CD4-positive, alpha-beta T cell treated with Interleukin-2 at 100 ng/mL for 4 hours (primary cell): ENCODE results near the gene PPP1R1C.

Experiments
- DNase-seq: peaks from one replicate; pipeline ENCODE4 v3.0.0-alpha.2; 2020; ENCODE audit warnings: low spot score

Gene PPP1R1C

GRCh38 chr2:181972431-181973170 lies 13.1 kb upstream of the PPP1R1C start:
- DNase-seq = no peak

DNA sequence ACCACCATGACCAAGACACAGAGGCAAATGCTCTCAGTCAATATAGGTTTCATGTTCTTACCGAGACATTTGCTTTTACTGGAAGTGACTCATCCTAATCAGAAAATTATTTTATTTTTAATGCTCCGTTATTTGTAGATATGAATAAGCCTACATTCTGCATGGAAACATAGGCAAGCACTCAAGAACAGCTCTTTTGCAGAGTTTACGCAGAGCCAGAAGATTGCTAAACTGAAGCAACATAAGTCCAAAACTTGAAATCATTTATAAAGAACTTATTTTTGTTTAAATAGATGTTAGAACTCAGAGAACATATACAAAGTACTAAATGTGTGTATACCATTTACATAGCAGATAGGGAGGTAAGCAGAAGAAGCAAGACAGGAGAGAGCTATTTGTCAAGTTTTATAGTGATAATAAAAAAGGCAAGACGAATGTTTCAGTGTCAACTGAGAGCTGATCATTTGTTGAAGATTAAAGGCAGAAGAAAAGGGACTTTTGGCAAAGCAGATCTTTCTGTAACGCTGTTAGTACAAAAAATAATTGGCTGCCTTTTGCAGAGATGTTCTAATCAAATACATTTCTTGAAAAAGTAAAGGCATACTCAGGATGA lies 12.4 kb upstream of the PPP1R1C start:
- no peak for DNase-seq

GRCh38 chr2:181977661-181978350 lies 7.8 kb upstream of the PPP1R1C start:
- no peak for DNase-seq

DNA sequence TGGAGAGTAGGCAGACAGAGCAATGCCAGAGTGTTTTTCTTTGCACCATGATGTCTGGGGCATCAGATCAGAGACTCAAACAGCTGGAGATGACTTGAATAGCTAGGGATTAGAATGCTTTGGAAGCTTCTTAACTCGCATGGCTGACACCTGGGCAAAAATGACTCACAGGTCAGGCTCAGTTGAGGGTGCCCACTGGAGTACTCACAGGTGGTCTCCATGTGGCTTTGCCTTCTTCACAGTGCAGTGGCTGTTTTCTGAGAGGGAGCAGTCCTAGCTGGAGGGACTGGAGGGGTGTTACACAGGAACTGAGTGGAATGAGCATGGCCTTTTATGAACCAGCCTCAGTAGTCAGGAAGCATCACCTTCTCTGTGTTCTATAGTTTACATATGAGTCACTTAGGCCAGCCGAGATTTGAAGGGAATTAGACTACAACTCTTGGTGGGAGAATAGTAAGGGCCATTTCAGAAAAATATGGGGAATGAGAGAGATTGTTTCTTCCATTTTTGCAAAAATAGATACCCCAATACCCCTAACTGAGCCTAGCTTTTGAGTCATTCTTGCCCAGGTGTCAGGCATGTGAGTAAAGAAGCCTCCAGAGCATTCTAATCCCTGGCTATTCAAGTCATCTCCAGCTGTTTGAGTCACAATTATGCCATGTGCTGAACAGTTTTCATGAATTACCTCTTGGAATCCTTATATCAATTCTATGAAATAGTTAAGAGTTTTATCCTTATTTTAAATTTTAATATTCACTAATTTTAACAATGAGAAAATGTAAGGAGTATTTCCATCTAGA lies 7.1 kb upstream of the PPP1R1C start:
- DNase-seq = no peak

DNA sequence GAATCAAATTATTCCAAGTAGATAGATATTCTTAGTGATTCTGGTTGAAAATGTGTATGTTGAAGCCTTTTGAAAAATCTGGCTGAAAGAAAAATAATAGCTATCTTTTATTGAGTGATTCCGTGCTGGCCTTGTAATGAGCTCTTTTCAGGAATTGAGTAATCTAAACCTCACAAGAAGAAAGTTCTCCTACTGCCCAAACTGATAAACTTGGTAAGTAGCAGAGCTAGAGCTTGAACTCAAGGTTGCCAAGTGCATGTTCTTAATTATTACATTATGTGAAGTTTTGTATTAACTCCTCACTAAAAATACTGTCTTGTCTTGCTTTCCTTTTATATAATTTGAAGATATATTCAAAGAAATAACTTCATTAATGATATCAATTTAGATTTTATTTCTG lies 1.6 kb upstream of the PPP1R1C start:
- no peak for DNase-seq

DNA sequence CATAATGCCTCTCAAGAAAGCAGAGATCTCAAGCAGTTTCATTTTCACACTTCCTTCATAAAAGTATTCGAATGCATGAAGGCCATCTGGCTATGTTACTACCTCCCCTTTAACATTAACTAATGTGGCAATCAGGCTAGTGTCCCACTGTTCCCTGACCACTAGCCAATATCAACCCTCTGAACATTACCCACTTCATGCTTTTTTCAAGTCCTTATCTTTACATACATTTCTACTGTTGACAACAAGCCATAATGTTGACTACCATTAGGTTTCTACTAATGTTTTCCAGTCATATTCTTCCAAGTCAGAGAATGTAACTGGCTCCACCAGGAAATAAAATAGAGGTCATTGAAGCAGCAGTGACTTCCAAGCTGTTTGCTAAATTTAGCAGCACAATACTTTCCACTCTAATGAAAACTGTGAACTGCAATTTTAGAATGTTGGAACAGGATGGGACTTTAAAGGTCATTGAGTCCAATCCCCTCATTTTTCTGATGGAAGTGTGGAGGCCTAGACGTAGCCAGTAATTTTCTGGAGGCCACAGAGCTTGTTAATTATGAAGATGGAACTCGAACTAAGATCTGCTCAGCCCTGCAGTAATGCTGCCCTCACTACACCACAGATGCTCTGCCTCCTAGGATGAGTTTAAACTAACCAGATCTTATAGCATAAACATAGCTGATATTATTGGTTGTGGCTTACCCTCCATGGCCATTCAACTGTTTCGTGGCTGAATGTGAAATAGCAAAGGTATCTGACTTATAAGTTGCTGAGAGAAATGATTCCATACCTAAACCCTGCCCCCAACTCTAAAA lies 630 bp upstream of the PPP1R1C start:
- no peak for DNase-seq

DNA sequence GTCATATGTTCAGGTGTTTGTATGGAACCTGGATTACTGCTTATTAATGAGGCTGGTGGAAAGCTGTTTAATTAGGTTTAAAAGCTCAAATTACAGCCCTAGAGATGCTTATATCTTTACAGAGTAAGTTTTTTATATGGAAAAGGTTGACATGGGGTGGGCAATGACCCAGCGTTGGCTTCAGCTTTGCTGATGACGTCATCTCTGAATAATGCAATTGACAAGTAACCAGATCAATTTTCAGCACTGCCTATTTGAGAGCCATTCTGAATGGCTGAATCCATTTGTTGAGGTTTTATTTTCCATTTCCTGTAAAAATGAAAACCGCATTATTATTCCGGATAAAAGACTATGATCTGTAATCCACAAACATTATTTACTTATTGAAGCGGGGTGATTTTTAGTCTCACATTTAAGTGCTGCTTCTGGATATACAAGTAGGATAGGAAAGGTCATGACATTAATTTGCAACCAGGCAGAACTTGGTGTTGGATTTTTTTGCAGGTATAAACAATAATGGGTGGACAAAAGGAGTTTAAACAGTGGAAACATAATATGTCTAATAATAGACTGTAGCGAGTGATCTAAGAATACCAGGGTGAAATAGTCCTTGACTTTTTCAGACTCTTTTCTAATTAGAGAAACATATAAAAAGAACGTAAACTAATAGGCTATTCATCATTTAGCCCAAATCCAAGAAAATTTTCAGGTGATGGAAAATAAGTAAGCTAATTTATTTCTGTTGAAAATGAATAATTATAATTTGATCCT lies 2.7 kb downstream of the PPP1R1C start:
- DNase-seq = no peak

DNA sequence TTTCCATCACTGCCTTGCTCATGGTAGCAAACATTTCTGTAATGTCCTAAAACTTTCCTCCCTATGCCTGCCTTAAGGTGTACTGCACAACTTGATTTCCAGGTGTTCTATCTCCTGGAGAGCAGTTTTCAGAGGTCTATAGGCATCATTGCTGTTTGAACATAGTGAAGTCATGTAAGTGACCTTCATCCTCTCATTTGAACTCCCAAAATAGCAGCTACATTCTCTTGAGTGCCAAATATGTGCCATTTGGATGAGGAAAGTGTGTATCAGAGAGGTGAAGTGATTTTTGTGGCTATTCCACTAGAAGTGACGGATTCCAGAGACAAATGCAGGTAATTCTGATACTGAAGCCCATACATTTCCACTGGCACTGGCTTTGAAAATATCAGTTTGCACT lies 3.4 kb downstream of the PPP1R1C start:
- DNase-seq = no peak

DNA sequence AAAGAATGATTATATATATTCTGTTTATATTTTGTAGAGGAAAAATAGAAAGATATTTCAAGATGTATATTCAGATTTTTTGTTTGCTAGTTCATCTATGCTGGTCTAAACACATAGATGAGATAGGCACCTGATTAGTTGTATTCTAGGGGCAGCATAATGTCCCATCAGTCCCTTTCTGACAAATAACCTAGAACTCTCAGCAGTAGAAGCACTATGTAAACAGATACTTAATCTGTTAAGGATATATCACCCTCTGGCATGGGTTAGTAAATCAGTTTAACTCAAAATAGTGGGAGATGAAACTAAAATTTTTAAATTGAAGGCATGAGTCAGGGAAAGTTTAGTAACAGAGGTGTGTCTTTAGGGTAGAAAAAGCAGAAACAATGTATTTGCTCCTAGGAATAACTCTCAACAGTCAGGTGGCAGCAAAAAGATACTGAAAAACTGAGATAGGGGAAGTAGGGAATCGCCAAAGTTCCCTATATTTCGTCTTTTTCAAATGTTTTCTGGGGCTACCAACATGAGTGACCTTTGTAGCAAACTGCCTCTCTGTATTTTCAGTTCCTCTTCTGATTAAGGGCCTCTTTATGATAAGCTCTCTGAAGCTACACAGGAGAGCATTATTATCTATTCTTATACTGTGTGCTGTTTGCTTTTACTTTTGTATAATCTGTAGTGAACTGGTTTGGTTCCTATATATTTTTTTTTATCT lies 5.7 kb downstream of the PPP1R1C start:
- DNase-seq = peak; percentile 1

DNA sequence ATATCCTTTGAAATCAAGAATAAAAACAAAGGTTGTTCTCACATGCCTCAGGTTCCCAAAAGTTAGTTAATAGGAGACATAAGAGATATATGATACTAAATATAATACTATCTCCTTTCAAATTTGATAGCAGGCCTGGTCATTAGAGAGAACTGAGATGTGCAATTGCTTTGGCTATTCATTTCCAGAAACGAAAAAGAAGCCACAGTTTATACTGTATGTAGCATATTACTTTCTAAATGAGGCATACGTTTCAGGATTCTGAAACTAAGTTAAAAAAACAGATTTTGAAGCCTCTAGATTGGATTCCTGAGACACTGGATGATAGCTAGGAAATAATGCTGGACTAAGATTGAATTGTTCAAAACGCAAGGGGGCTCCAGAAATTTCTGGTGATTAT lies 7.1 kb downstream of the PPP1R1C start:
- no peak for DNase-seq

GRCh38 chr2:181995289-181995688 lies 9.6 kb downstream of the PPP1R1C start:
- DNase-seq = no peak

DNA sequence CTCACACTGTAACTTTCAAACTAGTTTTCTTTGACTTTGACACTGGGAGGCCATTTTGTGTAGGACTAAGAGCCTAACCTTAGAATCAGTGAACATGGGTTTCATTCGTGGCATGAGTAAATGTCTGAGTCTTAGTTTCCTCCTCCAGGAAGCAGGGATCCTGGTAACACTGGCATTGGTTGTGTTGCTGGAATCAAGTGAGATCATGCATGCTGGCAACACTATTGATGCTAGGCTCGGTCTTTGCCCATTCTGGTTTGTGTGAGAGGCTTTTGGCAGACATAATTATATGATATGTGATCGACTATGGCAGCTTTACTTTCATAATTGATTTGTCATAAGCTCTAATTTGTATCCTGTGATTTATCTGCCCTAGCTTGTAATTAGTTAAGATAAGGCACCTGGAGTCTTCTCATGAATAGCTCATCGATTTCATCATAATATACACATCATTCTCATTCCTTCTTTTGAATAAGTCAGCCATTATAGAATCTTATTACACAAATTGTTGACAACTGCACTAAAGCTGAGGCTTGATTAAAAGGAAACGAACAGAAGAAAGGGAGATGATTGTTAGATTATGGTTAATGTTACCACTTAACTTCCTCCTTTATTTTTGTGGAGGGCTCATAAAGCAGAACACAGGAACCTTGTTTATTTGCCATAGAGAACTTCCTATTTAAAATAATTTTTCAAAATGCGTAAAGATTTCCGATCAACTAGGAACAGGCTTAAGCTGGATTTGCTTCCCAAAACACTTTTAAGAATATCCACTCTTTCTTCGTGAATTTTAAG lies 12.6 kb downstream of the PPP1R1C start:
- no peak for DNase-seq

GRCh38 chr2:181998891-181999654 lies 13.4 kb downstream of the PPP1R1C start:
- no peak for DNase-seq

DNA sequence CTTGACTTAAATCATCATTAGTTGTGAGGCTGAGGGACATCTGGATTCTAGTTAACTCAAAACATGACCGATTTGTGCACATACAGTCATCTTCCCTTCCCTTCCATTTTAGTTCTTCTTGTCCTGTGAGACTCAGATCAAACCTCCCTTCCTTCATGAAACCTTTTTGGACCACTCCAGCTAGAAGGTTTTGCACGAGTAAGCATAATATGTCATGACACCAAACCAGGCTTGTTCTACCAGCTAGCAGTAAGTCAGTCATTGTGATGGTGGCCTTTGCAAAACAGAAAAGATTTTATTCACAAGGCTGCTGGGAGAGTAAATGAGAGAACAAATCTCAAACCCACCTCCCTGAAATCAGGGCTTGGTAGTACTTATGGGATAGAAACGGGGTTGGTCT lies 14.3 kb downstream of the PPP1R1C start:
- DNase-seq = no peak

DNA sequence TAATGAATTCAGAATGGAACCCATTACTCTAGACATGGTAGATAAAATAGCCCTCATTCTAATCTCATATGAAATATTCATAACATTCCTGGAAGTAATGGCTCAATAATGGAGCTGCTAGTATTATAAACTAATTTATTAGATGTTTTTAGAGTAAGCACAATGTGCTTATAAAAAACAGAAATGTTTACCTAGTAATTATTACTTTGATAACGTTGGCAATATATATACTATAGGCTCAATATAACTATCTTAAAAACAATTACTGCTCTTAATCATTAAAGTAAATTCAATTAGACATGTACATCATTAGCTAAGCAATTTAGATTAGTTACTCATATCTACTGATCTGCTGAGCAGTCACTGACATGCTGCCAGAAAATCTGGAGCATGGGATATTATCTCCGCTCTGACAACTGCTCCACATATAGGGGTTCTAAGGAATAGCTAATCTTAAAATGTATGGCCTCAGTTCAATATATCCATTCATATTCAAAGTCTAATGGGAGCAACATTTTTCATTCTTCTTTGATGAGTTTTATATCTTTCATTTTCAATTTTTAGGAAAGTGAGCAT lies 19.4 kb downstream of the PPP1R1C start:
- DNase-seq = no peak

GRCh38 chr2:182006595-182007341 lies 21.1 kb downstream of the PPP1R1C start:
- DNase-seq = no peak

GRCh38 chr2:182014284-182014683 lies 28.6 kb downstream of the PPP1R1C start:
- DNase-seq = no peak
